Measurements from ENCODE around the gene SNX21. TPM values are rescaled to one million over a fixed set of nuclear protein-coding genes. Genes with fewer than 3 reads are reported as not detected.

The SNX21 gene
- total and polyA plus RNA-seq, 4 donors, result 14.9 to 117 (median 47.0) TPM

- intact Hi-C loops (cut with DNase I), result no loop called here
- Histone ChIP-seq H3K4me1 (ENCODE audit: control insufficient read depth in 1 of 2, insufficient read depth in 2 of 2, low read length in 2 of 2) (peaks cover 0 to 6% of the 10 kb centered on the region in 2 donors), H3K9me3 (ENCODE audit: control insufficient read depth, low read length) (no peaks in the 10 kb centered on the region), H3K4me3 (ENCODE audit: low read length in 2 of 2) (no peak overlapping the region), H3K27ac (ENCODE audit: low read depth in 1 of 2, low read length in 2 of 2) (peak overlapping the region; percentile 77 to 85), H3K36me3 (ENCODE audit: control insufficient read depth in 1 of 2, insufficient read depth in 2 of 2, low read length in 1 of 2) (no peaks in the 10 kb centered on the region), H3K27me3 (ENCODE audit: control insufficient read depth in 1 of 2, insufficient read depth in 2 of 2, low read length in 1 of 2) (no peaks in the 10 kb centered on the region)
- WGBS, 2 donors, result 25 to 28% methylated on average over 3 of the region's 3 CpGs
- no peak for DNase-seq
- no peak for ATAC-seq (ENCODE audit: low FRiP score)
Observed at GRCh38 chr20:45818239-45818638, 15.4 kb upstream of the SNX21 start.

GRCh38 chr20:45819466-45819865 is 14.1 kb upstream of the SNX21 start:
- H3K27ac ChIP-seq (ENCODE audit: low read depth in 1 of 2, low read length in 2 of 2), result no peak overlapping the region
- DNase-seq (no peak), ATAC-seq (ENCODE audit: low FRiP score) (no peak)
- intact Hi-C loops (cut with DNase I), result no loop called here
- H3K36me3 ChIP-seq (ENCODE audit: control insufficient read depth in 1 of 2, insufficient read depth in 2 of 2, low read length in 1 of 2), result no peaks in the 10 kb centered on the region
- no peaks in the 10 kb centered on the region for H3K27me3 ChIP-seq (ENCODE audit: control insufficient read depth in 1 of 2, insufficient read depth in 2 of 2, low read length in 1 of 2)
- H3K4me1 ChIP-seq (ENCODE audit: control insufficient read depth in 1 of 2, insufficient read depth in 2 of 2, low read length in 2 of 2), result peaks cover 0 to 6% of the 10 kb centered on the region in 2 donors
- WGBS, 2 donors, result 96 to 97% methylated on average over 4 of the region's 4 CpGs
- H3K9me3 ChIP-seq (ENCODE audit: control insufficient read depth, low read length), result no peaks in the 10 kb centered on the region
- no peak overlapping the region for H3K4me3 ChIP-seq (ENCODE audit: low read length in 2 of 2)

GRCh38 chr20:45821947-45822346 is 11.7 kb upstream of the SNX21 start:
- Histone ChIP-seq H3K9me3 (ENCODE audit: control insufficient read depth, low read length) (no peaks in the 10 kb centered on the region), H3K27ac (ENCODE audit: low read depth in 1 of 2, low read length in 2 of 2) (no peak overlapping the region), H3K36me3 (ENCODE audit: control insufficient read depth in 1 of 2, insufficient read depth in 2 of 2, low read length in 1 of 2) (no peaks in the 10 kb centered on the region), H3K27me3 (ENCODE audit: control insufficient read depth in 1 of 2, insufficient read depth in 2 of 2, low read length in 1 of 2) (no peaks in the 10 kb centered on the region), H3K4me3 (ENCODE audit: low read length in 2 of 2) (no peak overlapping the region), H3K4me1 (ENCODE audit: control insufficient read depth in 1 of 2, insufficient read depth in 2 of 2, low read length in 2 of 2) (peaks cover 0 to 6% of the 10 kb centered on the region in 2 donors)
- ATAC-seq (ENCODE audit: low FRiP score) (no peak), DNase-seq (no peak)
- intact Hi-C loops (cut with DNase I), result no loop called here
- 84 to 87% methylated on average over 2 of the region's 2 CpGs for WGBS, 2 donors

- ATAC-seq (ENCODE audit: low FRiP score), result no peak
- no peak overlapping the region for H3K27ac ChIP-seq (ENCODE audit: low read depth in 1 of 2, low read length in 2 of 2)
- intact Hi-C loops (cut with DNase I), result no loop called here
- WGBS, 2 donors, result 6 to 13% methylated on average over 20 to 24 of the region's 24 CpGs
- H3K4me3 ChIP-seq (ENCODE audit: low read length in 2 of 2), result no peak overlapping the region
- H3K36me3 ChIP-seq (ENCODE audit: control insufficient read depth in 1 of 2, insufficient read depth in 2 of 2, low read length in 1 of 2), result no peaks in the 10 kb centered on the region
- H3K27me3 ChIP-seq (ENCODE audit: control insufficient read depth in 1 of 2, insufficient read depth in 2 of 2, low read length in 1 of 2), result no peaks in the 10 kb centered on the region
- no peaks in the 10 kb centered on the region for H3K9me3 ChIP-seq (ENCODE audit: control insufficient read depth, low read length)
- DNase-seq, result peak; percentile 63 to 83
- no peaks in the 10 kb centered on the region for H3K4me1 ChIP-seq (ENCODE audit: control insufficient read depth in 1 of 2, insufficient read depth in 2 of 2, low read length in 2 of 2)
Observed at GRCh38 chr20:45822857-45823256, 10.7 kb upstream of the SNX21 start.

DNA sequence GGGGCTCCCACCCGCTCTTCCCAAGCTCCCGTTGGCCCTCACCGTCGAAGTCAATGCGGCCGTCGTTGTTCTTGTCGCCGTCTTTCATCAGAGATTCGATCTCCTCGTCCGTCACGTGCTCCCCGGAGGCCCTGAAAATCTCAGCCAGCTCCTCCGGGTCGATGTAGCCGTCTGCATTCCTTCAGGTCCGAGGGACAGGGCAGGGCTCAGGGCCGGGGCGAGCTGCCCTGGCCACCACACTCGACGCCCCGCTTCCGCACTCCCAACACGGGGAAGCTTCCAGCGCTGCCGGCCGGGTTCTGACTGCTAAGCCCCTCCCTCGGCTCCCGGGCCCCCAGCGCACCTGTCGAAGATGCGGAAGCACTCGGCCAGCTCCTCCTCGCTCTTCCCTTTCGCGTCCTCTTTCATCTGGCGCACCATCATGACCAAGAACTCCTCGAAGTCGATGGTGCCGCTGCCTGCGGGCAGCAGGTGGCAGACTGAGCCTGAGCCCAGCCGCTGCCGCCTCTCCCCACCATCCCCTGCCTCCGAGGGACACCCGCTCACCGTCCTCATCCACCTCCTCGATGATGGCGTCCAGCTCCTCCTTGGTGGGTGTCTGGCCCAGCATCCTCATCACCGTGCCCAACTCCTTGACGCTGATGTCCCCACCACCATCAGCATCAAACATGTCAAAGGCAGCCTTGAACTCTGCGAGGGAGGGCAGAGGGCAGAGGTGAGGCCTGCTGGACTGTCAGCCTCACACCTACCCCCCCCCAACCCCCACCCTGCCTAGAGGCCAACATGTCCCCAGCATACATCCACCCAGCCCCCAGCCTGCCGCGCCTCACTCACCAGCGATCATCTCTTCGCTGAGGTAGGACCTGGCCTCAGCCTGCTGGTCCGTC is 9.4 kb upstream of the SNX21 start:
- H3K4me3 ChIP-seq (ENCODE audit: low read length in 2 of 2), result no peak overlapping the region
- intact Hi-C loops (cut with DNase I), result no loop called here
- H3K27ac ChIP-seq (ENCODE audit: low read depth in 1 of 2, low read length in 2 of 2), result no peak overlapping the region
- DNase-seq (no peak), ATAC-seq (ENCODE audit: low FRiP score) (peak; percentile 4)
- no peaks in the 10 kb centered on the region for H3K36me3 ChIP-seq (ENCODE audit: control insufficient read depth in 1 of 2, insufficient read depth in 2 of 2, low read length in 1 of 2)
- H3K9me3 ChIP-seq (ENCODE audit: control insufficient read depth, low read length), result no peaks in the 10 kb centered on the region
- 41 to 49% methylated on average over 50 to 57 of the region's 57 CpGs for WGBS, 2 donors
- no peaks in the 10 kb centered on the region for H3K4me1 ChIP-seq (ENCODE audit: control insufficient read depth in 1 of 2, insufficient read depth in 2 of 2, low read length in 2 of 2)
- no peaks in the 10 kb centered on the region for H3K27me3 ChIP-seq (ENCODE audit: control insufficient read depth in 1 of 2, insufficient read depth in 2 of 2, low read length in 1 of 2)

GRCh38 chr20:45826381-45827019 is 7.1 kb upstream of the SNX21 start:
- ATAC-seq (ENCODE audit: low FRiP score) (peak; percentile 80), DNase-seq (peak in 1 of 2 donors; percentile 78)
- 8 to 14% methylated on average over 6 of the region's 6 CpGs for WGBS, 2 donors
- Histone ChIP-seq H3K9me3 (ENCODE audit: control insufficient read depth, low read length) (no peaks in the 10 kb centered on the region), H3K4me3 (ENCODE audit: low read length in 2 of 2) (no peak overlapping the region), H3K27me3 (ENCODE audit: control insufficient read depth in 1 of 2, insufficient read depth in 2 of 2, low read length in 1 of 2) (no peaks in the 10 kb centered on the region), H3K4me1 (ENCODE audit: control insufficient read depth in 1 of 2, insufficient read depth in 2 of 2, low read length in 2 of 2) (no peaks in the 10 kb centered on the region), H3K27ac (ENCODE audit: low read depth in 1 of 2, low read length in 2 of 2) (peak overlapping the region; percentile 69 to 92), H3K36me3 (ENCODE audit: control insufficient read depth in 1 of 2, insufficient read depth in 2 of 2, low read length in 1 of 2) (no peaks in the 10 kb centered on the region)
- intact Hi-C loops (cut with DNase I), result no loop called here

GRCh38 chr20:45827030-45827652 is 6.5 kb upstream of the SNX21 start, which contains the start of gene TNNC2:
TSS of gene TNNC2 (minus strand) at chr20:45827312. CDS start at chr20:45827248, 64 bp downstream.
- intact Hi-C loops (cut with DNase I), result no loop called here
- no peaks in the 10 kb centered on the region for H3K36me3 ChIP-seq (ENCODE audit: control insufficient read depth in 1 of 2, insufficient read depth in 2 of 2, low read length in 1 of 2)
- WGBS, 2 donors, result 85 to 89% methylated on average over 8 of the region's 8 CpGs
- no peaks in the 10 kb centered on the region for H3K9me3 ChIP-seq (ENCODE audit: control insufficient read depth, low read length)
- H3K27me3 ChIP-seq (ENCODE audit: control insufficient read depth in 1 of 2, insufficient read depth in 2 of 2, low read length in 1 of 2), result no peaks in the 10 kb centered on the region
- H3K4me3 ChIP-seq (ENCODE audit: low read length in 2 of 2), result no peak within 1 kb of the TSS
- H3K27ac ChIP-seq (ENCODE audit: low read depth in 1 of 2, low read length in 2 of 2), result peak within 1 kb of the TSS; percentile 69 to 92
- ATAC-seq (ENCODE audit: low FRiP score) (no peak), DNase-seq (no peak)
- H3K4me1 ChIP-seq (ENCODE audit: control insufficient read depth in 1 of 2, insufficient read depth in 2 of 2, low read length in 2 of 2), result no peaks in the 10 kb centered on the region

DNA sequence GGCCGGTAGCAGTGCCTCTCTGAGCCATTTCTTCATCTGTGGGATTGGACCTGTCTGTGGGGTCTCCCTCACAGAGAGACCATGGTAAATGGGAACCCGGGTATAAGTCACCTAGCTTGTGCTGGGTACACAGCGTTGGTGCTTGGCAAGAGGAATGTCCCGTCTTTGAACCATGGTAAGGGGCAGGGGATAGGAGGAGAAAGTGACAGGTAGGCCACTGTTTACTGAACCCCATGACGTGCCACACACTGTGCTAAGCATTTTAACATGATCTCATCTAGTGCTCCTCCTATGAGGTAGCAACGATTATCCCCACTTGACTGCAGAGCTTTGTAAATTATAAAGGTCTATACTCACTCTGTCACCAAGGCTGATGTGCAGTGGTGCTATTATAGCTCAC is 5.9 kb upstream of the SNX21 start:
- Histone ChIP-seq H3K27ac (ENCODE audit: low read depth in 1 of 2, low read length in 2 of 2) (peak overlapping the region in 1 of 2 donors; percentile 92), H3K4me3 (ENCODE audit: low read length in 2 of 2) (no peak overlapping the region), H3K4me1 (ENCODE audit: control insufficient read depth in 1 of 2, insufficient read depth in 2 of 2, low read length in 2 of 2) (no peaks in the 10 kb centered on the region), H3K27me3 (ENCODE audit: control insufficient read depth in 1 of 2, insufficient read depth in 2 of 2, low read length in 1 of 2) (no peaks in the 10 kb centered on the region), H3K9me3 (ENCODE audit: control insufficient read depth, low read length) (no peaks in the 10 kb centered on the region), H3K36me3 (ENCODE audit: control insufficient read depth in 1 of 2, insufficient read depth in 2 of 2, low read length in 1 of 2) (no peaks in the 10 kb centered on the region)
- 76 to 87% methylated on average over 6 of the region's 6 CpGs for WGBS, 2 donors
- intact Hi-C loops (cut with DNase I), result no loop called here
- DNase-seq (no peak), ATAC-seq (ENCODE audit: low FRiP score) (no peak)

All from aorta (tissue), 5 donors.